NCI-H1105 treated with DMSO at 0.1 percent for 48 hours (cell line): ENCODE measurements around the gene ATRNL1.
"Not testable (repeated sequence)": the region's sequence is repeated elsewhere in the genome, so short reads cannot be mapped to it uniquely, and the experiment has no call there.

Experiments
- DNase-seq: peaks from one replicate; lab custom pipeline; 2025; lab: John Stamatoyannopoulos, UW

Gene ATRNL1

GRCh38 chr10:115745943-115746342 is 652.8 kb downstream of the ATRNL1 start:
- no peak for DNase-seq

DNA sequence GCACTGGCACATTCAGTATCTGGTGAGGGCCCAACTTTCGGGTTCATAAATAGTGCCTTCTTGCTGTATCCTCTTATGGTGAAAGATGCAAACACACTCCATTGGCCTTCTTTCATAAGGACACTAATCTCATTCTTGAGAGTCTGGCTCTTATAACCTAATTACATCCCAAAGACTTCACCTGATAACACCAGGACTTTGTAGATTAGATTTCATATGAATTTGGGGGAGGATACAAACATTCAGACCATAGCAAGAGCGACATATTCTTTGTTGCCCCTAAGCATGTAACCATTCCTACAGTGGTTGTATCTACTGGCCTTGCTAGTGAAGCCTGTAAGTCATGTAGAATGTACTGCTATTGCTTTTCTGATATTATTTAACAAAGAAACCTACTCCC is 654.6 kb downstream of the ATRNL1 start:
- no peak for DNase-seq

GRCh38 chr10:115758488-115758887 is 665.3 kb downstream of the ATRNL1 start:
- not testable (repeated sequence) for DNase-seq

- no peak for DNase-seq
Observed at GRCh38 chr10:115760131-115760530, 667.0 kb downstream of the ATRNL1 start.

- DNase-seq, result no peak
Observed at GRCh38 chr10:115761166-115761565, 668.0 kb downstream of the ATRNL1 start.

DNA sequence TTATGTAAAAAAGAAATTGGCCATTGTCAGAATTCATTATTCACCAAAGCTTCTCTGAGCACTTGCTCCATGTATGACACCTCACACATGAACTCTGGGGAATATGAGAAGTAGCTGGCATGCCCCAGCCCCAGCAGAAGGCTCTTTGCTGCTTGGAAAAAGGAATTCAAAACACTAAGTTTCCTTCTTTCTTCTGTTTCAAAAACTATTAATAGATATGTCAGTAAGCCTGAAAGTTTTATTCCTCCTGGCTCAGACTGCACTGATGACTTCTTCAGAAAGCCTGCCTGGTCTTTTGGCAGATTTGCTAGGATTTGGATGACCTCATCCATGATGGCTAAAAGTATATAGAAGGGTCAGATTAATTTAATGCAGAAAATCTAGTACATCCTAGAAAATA is 668.9 kb downstream of the ATRNL1 start:
- no peak for DNase-seq

- no peak for DNase-seq
Observed at GRCh38 chr10:115771755-115772154, 678.6 kb downstream of the ATRNL1 start.

DNA sequence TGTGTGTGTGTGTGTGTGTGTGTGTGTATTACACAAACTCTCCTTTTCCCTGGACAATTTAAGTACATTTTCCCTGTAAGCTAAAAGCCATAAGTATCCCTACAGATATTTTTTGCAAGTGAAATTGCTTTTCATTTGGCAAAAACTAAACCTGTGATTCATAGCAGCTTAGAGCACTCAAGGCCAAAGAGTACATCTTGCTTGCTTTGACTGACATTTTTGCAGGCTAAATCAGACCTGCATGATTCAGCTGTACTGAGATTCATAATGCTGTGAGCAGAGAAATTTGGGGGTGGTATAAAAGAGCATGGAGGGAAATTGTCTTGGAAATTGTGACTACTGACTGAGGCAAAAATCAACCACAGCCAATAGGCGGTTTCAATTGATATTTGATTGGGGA is 679.4 kb downstream of the ATRNL1 start:
- DNase-seq, result no peak

GRCh38 chr10:115773832-115774231 is 680.7 kb downstream of the ATRNL1 start:
- DNase-seq, result no peak

DNA sequence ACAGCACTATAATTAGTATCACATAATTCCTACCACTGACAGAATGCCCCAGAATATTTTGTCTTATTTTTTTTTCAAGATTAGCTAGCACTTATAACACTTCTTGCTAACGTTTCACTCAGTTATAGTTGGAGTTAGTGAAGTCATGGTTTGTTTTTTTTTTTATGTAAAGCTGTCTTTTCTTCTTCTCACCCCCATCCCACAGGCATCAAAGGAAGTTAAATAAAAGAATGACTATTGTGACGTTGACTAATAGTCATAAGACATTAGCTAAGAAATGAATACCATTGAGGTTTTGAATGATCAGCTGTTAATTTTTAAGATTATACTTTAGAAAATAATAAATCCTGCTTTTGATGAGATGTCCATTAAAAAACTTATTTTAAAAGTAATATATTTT is 681.6 kb downstream of the ATRNL1 start:
- DNase-seq, result no peak

- DNase-seq, result no peak
Observed at GRCh38 chr10:115777646-115778045, 684.5 kb downstream of the ATRNL1 start.

GRCh38 chr10:115790220-115790619 is 697.1 kb downstream of the ATRNL1 start:
- no peak for DNase-seq

DNA sequence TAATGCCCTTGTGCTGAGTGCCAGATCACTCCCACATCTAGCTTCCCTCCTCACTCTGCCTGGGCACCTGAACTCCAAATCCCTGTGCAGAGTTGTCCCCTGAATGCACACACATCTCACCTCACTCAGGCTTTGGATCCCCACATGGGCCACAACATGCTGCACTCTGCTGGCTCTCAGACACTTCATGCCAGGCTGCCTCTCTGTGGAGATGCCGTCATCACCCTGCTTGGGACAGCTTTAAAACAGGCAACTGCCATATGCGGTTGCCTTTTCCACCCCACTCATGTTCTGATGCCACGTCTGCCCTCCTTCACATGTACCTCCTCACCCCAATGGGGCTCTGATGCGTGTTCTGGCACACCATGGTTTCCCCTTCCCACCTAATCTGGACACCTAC is 702.8 kb downstream of the ATRNL1 start:
- no peak for DNase-seq

DNA sequence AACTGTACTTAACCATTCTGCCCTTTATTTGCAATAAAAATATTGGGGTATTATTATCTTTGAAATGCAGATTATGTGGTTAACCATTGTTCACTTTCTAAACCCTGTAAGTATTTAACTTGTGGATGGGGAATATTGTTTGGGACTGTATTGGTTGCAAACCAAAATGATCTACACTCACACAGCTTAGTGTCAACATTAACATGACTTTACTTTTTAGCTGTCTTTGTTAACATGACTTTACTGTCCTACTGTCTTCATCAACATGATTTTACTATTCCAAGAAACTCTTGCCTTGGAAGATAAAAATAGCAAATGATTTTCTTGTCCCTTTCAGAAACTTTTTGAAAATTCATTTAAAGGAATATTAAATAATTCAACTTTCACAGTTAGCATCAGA is 708.3 kb downstream of the ATRNL1 start:
- DNase-seq, result no peak

DNA sequence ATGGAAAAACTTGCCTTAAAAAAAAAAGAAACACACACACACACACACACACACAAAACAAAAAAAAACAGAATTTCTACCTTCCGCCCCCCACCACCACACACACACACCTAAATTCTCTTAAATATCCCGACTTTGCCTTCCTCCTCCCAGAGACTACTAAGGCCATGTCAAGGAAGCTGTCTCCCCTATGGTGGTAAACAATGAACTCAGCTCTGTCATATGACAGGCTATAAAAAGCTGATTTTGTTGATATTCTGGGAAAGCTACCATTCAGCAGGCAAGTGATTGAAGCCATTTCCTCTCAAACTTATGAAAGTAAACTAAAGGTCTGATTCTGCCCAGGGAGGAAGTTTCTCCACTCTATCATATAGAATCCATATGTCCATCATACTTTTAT is 708.8 kb downstream of the ATRNL1 start:
- DNase-seq, result no peak

DNA sequence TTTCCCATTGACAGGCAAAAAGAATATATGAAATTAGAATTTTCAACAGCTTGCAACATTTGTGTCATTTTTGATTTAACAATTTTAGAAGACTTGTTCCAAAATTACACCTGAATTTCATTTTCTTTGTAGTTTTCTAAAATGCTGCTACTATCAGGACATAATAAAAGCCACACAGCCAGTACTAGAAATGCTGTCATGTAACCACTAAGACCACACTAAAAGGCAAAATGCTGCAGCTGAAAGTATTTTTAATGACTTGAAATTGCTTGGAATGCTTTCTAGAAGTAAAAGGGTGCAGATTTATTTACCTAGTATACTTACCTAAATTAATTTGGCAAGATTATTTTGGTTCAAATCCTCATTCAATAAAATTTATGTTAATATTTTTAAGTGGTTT is 709.7 kb downstream of the ATRNL1 start:
- DNase-seq, result no peak

DNA sequence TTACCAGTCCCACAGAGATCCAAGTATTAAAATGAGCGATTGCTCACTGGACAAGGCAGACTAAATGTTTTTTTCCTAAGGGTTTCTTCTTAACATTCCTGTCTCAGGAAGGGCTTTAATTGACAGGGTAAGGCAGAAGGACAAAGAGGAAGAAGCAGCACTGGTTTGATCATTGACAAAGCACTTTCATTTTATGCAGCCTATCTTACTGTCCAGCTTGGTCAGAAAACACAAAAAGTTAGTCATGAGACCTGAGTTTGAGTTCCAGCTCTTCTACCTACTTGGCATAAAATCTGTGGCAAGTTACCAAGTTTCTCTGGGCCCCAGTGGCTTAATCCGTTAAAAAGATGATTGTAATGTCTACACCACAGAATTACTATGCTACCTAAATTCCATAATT is 721.4 kb downstream of the ATRNL1 start:
- no peak for DNase-seq

- no peak for DNase-seq
Observed at GRCh38 chr10:115818012-115818411, 724.8 kb downstream of the ATRNL1 start.

- DNase-seq, result no peak
Observed at GRCh38 chr10:115826396-115826795, 733.2 kb downstream of the ATRNL1 start.

DNA sequence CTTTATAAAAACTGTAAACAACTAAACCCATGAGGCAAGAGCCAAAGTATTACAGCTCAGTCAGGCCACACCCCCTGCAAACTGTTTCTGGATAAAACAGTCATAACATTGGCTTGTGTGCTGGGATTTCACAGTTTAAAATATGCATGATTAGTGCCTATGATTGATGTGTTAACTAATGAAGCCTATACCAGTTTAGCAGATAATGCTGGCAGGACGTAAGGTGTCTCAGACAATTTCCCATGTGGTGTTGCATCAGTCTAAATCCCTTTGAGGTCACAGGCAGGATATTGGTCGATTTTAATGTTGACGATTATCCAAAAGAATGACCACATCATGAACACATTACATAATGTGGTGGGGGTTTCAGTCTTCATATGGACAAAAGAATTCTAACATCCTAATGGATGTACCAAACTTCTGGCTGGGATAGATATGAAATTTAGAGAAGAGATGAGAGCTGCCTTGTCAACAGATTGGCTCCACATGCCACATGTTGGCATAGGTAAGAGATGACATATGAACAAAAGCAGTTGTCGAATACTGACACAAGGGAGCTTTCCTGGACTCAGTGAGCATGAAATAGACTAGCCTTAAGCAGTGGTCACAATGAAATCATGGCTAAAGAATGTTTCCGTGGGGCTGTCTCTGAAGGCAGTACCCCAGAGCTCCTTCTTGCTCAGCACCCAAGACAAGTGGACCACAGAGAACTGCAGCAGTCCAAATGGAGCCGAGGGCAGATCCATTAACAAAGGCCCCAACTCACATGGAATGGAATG is 734.3 kb downstream of the ATRNL1 start:
- DNase-seq, result no peak

DNA sequence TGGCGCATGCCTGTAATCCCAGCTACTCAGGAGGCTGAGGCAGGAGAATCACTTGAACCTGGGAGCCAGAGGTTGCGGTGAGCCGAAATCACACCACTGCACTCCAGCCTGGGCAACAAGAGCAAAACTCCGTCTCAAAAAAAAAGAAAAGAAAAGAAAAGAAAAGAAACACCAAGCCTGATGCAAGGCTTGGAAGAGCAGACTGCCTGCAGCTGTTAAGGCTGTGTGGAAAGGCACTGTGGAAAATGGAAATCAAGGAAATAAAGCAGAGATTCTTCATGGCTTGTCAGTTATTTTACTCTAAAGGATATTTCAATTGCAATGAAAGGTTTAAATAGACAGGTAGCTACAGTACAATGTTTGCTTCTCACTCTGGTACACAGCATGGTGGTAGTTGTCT is 735.0 kb downstream of the ATRNL1 start:
- DNase-seq, result not testable (repeated sequence)

GRCh38 chr10:115829521-115830205 is 736.5 kb downstream of the ATRNL1 start:
- no peak for DNase-seq

DNA sequence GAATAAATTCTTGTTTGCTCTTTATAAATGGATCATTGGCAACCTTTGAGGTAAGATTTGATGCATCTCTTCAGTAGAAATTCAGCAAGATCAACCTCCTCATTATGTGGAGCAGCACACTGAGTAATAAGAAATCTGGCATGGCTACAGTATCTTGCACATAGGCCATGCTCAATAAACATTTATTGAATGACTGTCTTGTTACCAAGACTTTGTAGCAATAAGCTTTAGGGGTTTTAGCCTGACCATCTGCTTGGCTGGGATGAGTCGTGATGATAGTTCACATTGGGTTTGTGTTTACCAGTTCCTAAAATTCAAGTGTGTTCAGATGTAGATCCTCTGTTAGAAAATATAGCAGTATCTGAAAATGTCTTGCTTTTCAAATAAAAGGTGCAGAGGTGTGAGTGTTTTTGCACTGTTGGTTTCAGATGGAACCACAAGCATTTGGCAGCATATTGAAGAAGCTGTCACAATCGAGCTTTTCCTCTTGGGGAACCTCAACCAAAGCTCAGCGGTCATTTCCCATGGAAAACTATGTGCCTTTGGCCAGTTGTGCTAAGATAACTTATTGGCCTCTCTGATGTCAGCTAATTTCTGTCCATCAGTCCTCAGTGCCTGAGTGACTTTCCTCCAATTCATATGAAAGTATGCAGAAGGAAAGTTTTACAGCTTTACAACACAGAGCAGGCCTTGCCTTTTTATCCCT is 737.3 kb downstream of the ATRNL1 start:
- no peak for DNase-seq
